ENCODE results near the gene TMEM132C.
"Not testable (repeated sequence)": the region's sequence is repeated elsewhere in the genome, so short reads cannot be mapped to it uniquely, and the experiment has no call there.

The TMEM132C gene

DNA sequence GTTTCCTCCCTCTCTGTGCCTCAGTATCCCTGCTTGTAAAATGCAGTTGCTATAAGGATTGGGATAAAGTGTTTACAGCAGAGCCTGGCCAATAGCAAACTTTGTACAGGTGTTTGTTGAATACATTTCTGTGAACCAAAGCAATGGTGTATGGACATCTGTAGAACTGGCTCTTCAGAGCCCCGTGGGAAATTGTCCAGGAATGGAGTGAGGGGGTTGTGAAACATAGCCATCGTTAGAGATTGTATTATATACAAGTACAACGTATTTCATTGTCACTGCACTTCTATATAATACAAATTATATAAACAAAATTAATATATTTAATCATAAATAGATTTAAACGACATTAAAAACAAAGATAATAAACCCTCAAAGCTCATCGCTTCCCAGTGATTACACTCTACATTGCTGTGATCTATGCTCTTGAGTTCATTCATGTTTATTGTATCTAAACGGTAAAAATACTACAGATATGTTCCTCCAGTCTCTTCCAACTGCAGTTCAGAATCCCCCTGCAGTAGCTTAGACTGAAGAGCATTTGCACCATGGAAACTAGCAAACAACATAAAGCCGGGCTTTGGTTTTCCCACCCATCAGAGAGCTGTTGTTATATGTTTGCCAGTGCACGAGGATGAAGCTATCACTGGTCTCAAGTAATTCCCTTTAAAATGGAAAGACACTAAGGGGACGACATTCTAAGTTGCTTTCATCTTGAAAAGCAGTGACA, 216.7 kb downstream of the TMEM132C start:
- DNase-seq (ENCODE audit: low read depth), result no peak

DNA sequence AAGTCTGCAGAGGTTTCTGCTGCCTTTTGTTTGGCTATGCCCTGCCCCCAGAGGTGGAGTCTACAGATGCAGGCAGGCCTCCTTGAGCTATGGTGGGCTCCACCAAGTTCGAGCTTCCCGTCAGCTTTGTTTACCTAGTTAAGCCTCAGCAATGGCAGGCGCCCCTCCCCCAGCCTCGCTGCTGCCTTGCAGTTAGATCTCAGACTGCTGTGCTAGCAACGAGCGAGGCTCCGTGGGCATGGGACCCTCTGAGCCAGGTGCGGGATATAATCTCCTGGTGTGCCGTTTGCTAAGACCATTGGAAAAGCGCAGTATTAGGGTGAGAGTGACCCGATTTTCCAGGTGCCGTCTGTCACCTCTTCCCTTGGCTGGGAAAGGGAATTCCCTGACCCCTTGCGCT, 230.4 kb downstream of the TMEM132C start:
- not testable (repeated sequence) for DNase-seq (ENCODE audit: low read depth)

DNA sequence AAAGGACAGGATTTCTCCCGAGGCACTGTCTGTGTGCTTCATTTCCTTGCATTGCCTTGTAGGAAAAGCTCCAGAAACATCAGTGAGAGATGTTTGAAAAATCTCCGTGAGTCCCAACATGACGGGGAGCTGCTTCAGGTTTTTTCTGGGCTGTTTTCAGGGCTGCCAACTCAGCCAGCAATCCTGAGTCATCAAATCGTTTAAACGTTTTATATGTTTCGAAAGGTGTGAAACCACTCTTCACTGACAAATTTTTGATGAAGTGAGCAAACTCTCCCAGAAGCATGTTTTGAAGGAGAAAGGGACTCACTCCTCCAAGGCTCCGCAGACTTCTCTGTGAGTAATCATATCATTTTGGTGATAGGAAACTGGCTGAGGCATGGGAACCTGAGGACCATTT, 240.5 kb downstream of the TMEM132C start:
- DNase-seq (ENCODE audit: low read depth), result no peak

DNA sequence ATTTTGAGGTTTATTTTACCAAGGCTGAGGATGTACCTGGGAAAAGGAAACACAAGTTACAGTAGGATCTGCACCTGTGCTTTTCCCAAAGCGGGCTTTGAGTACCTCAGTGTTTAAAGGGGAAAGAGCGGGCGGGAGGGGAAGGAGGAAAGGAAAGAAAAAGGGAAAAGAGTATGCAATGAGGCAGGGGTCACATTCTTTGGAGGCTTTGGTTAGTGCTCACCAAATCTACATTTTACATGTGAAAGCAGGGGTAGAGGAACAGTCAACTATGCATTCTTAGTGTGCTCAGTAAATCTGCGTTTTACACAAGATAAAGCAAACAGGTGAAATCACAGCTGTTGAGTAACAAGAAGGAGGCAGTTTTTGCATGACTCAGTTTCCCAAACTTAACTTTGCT, 242.2 kb downstream of the TMEM132C start:
- DNase-seq (ENCODE audit: low read depth), result no peak

- no peak for DNase-seq (ENCODE audit: low read depth)
These were observed 243.5 kb downstream of the TMEM132C start for GRCh38 chr12:128510511-128510910.

DNA sequence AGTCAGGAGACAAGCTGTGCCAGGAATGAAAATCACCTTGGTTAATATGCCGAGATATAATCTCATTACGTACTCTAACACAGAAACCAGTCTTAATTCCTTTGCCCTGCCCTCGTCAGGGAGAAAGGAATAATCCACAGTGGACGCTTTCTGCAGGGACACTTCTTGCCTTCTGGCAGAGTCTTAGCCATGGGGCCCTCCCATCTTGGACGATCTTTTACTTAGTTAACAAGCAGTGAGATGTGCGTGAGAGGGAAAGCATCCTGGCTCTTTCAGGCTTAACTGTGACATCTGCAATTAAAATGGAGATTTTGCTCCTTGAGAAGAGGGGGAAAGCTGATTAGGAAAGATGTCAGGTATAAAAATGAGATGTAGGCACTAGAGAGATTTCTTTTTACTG, 246.4 kb downstream of the TMEM132C start:
- no peak for DNase-seq (ENCODE audit: low read depth)

DNA sequence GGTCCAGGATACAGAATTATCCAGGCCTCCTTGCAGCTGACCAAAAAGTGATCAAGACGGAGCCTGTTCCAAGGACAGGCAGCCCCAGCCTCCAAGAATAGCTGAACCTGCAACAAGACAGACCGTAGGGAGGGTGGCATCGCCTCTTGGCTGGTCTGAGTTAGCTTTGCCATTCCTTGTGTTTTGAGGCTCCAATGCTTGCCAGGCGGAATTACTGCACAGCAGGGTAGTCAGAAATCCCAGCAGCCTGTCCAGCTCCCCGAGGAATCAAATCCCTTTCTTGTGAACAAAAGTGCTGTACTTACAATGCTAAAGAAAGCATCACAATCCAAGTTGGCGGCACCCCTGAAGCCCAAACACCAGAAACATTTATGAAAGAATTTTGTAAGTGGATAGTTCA, 246.9 kb downstream of the TMEM132C start:
- DNase-seq (ENCODE audit: low read depth), result no peak

GRCh38 chr12:128518644-128519043, 251.7 kb downstream of the TMEM132C start:
- DNase-seq (ENCODE audit: low read depth), result no peak

- no peak for DNase-seq (ENCODE audit: low read depth)
These were observed 252.5 kb downstream of the TMEM132C start for GRCh38 chr12:128519426-128519825.

DNA sequence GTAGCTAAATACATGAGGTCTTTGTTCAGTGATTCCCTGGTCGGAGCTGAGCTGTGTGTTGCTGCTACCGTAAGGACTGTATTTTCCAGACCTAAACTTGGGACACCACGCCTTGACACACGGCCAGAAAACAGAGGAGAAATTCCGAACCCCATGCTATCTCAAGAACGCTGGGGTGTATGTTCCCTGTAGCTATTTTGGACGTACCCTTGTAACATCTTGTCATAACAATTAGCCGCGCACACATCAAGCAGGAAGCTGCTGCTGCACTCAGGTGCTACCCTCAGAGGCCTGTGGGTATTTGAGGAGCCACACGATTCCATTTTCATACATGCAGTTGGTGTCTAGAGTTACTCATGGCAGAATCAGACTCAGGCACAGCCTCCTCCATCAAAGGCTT, 255.0 kb downstream of the TMEM132C start:
- DNase-seq (ENCODE audit: low read depth), result no peak

GRCh38 chr12:128524439-128524838, 257.5 kb downstream of the TMEM132C start:
- DNase-seq (ENCODE audit: low read depth), result no peak

GRCh38 chr12:128531170-128531569, 264.2 kb downstream of the TMEM132C start:
- no peak for DNase-seq (ENCODE audit: low read depth)

GRCh38 chr12:128534906-128535305, 267.9 kb downstream of the TMEM132C start:
- DNase-seq (ENCODE audit: low read depth), result no peak

GRCh38 chr12:128536810-128537209, 269.8 kb downstream of the TMEM132C start:
- no peak for DNase-seq (ENCODE audit: low read depth)

DNA sequence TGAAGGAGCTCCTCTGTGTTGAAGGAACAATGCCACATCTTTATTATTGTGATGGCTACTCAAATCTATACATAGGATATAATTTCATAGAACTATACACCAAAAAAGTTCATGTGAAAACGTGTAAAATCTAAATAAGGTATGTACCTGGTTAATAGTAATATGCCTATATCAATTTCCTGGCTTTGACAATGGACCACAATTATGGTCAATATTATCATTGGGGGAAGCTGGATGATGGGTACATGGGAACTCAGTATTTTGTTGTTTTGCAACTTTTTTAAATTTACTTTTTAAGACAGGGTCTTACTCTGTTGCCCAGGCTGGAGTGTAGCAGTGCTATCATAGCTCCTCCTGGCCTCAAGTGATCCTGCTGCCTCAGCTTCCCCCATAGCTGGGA, 270.7 kb downstream of the TMEM132C start:
- DNase-seq (ENCODE audit: low read depth), result no peak

GRCh38 chr12:128542844-128543243, 275.9 kb downstream of the TMEM132C start:
- DNase-seq (ENCODE audit: low read depth), result no peak

DNA sequence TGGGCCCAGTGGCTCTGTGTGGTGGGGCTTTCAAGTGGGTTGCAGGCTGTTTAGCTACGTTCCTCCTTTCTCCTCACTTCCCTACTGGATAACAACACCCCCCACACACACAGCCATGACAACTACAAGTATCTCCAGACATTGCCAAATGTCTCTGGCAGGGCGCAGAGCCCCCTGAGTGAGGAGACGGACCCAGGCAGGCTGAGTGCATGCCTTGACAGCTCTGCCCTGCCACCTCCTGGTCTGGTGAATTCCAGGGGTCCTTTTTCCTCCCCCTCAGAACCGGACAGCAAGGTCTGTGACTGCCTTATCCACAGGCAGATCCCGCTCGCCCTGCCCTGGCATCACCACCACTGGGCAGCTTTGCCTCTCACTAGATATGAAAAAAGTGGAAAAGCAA, 276.5 kb downstream of the TMEM132C start:
- no peak for DNase-seq (ENCODE audit: low read depth)

- no peak for DNase-seq (ENCODE audit: low read depth)
These were observed 277.0 kb downstream of the TMEM132C start for GRCh38 chr12:128543971-128544370.

DNA sequence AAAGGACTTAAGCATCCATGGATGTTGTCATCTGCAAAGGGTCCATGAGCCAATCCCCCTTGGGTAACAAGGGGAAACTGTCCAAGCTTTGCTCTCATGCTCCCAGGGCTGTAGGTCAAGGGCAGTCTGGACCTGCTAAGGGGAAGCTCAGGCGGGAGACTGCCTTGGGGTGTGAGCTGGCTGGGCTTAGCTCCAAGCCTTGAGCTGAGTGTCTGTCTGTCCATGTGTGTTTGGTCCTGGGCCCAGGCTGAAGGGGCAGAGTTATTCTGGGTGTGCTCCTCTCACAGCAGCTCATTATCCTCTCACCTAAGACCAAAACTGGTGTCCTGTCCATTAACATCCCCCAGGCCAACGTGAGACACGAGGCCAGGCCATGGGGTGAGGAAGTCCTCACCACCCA, 282.0 kb downstream of the TMEM132C start:
- DNase-seq (ENCODE audit: low read depth), result no peak

DNA sequence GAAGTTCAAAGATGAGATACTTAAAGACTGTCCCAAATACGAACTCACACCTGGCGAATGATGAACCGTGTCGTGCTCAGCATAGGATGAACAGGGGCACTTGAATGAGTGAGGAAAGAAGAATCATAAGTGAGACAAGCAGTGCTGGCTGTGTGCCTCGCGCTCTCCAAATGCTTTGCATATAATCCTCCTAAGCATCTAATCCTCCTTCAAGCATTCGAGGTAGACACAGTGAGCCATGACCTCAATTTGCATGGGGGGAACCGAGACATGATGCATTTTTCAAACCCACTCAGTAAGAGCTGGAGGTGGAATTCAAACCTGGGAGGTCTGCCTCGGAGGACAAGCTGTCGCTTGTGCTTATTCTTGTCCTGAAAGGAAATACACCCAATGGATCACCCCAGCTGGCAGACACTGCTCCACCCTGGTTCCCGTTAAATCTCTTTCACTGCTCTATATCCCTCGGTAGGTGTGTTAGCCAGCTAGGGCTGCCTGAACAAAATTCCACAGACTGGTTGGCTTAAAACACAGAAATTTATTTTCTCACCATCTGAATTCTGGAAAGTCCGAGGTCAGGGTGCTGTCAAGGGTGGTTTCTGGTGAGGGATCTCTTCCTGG, 282.7 kb downstream of the TMEM132C start:
- no peak for DNase-seq (ENCODE audit: low read depth)

- DNase-seq (ENCODE audit: low read depth), result no peak
These were observed 284.3 kb downstream of the TMEM132C start for GRCh38 chr12:128551266-128551665.

DNA sequence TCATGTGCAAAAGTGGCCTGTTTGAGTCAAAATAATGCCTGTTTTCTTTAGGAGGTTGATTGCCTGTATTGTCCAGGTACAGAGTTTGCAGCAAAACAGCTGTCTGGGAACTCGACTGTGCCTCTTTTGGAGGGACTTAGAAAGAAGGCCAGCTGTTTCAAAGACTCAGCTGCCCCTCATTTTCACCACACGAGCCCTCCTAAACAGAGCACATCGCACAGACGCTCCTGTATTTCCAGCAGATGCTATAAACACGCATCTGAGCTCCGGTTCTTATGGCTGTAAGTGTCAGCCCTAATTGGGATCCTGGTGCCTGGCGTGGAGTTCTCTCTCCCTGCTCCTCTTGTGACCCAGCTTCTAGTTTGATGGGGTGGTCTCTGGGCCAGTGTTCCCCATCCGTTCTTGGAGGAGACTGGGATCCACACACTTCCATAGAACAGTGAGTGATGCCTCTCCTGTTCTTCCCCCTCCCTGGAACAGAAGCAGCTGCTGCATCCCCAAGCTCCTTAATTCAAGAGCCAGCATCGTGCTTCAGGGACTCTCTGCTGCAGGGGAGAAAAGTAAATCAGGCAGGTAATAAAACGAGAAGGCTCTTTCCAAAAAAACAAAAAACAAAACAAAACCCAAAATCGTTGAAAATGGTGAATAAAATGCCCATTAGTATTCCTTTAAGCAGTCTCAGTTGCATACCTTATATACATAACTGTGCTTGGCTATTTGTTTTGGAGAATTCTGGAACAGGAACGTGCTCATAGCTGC, 287.8 kb downstream of the TMEM132C start:
- no peak for DNase-seq (ENCODE audit: low read depth)

- DNase-seq (ENCODE audit: low read depth), result no peak
These were observed 290.3 kb downstream of the TMEM132C start for GRCh38 chr12:128557231-128557630.

Data from stromal cell of bone marrow (primary cell).